GM21528 (cell line): ENCODE measurements around the gene ERLIN1.
"Not testable (repeated sequence)": the region's sequence is repeated elsewhere in the genome, so short reads cannot be mapped to it uniquely, and the experiment has no call there.

ENCODE experiments used
- ATAC-seq: cut with Tn5 transposase; IDR thresholded peaks from one replicate; pipeline ENCODE4 v1.9.1; 2021; ENCODE audit warnings: mild to moderate bottlenecking, moderate library complexity; ENCODE audit not compliant: unreplicated experiment, low FRiP score

Gene ERLIN1

DNA sequence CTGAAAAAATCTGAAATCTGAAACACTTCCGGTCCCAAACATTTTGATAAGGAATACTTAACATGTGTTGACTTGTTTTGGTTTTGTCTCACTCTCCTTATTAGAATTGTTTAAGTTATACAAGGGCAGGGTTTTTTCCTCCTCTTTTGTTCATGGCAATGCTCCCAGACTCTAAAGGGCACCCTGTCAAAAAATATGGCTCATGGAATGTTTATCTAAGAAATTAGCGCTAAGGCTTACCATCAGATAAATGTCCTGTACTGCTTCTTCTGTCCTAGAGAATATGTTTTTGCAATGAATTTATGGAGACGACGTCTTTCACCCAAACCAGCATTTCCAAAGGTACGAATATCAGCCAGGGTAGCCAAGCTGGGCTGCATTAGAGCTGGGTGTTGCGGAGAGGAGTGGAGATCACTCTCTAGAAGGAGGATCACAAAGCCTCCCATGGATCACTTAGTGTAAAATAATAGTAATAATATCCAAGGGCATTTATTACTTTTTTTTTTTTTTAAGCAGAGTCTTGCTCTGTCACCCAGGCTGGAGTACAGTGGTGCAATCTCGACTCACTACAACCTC is 46.8 kb downstream of the ERLIN1 start:
- no peak for ATAC-seq

DNA sequence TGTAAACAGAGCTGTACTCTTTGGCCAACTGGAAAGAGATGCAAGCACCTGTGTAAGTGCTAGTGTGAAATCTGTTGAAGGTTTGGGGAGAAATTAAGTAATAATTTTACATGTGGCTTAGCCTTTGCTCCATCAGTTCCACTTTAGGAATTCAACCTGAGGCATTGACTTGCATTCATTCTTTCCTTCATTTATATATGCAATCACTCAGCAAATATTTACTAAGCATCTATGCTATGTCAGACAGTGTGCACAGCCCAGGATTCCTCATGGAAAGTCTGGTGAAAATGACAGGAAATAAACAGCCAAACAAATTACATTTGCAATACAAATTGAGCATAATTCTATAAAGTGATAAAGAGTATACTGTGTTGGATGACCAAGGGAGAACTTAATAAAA is 50.3 kb downstream of the ERLIN1 start:
- no peak for ATAC-seq

DNA sequence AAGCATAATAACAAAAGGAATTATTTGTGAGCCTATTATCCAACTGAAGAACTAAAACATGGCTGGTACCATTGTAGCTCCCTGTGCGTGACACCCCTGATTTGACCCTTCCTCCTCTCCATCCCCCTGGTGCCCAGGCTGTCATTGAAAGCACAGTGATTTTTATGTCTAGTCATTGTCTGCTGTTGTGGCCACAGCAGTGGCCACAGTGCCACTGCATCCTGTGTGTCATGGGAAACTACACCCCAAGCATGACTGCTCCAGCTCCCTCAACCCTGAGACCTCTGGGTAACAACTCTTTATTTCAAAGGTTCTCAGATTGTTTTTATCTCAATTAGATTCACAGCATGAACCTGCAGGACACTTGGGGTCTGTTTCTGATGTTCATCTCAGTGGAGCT is 52.0 kb downstream of the ERLIN1 start:
- ATAC-seq: no peak

DNA sequence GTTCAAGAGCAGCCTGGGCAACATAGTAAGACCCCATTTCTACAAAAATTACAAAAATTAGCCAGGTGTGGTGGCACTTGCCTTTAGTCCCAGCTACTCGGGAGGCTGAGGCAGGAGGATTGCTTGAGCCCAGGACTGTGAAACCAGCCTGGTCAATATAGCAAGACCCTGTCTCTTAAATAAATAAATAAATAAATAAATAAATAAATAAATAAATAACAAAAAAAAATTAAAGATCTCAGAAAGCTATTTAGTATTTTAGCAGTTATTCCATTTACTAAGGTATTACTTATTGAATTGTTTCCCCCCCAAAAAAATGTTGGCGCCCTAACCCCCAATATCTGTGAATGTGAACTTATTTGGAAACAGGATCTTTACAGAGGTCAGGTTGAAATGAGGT is 53.4 kb downstream of the ERLIN1 start:
- ATAC-seq: no peak

DNA sequence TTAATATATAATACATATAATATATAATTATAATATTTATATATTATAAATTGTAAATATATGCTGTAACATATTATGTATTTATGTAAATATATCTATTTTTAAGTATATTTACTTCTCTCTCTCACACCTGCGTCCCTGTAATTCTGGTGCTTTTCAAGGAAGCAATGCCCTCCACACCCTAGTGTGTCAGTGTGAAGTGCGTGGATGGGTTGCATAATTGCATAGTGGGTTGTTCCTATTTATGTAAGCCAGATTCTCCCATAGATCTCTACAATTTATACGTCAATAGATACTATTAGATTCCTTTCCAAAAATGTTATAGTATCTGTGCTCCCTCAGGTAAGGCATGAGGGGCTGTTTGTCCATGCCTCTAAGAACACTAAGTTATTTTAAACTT is 54.3 kb downstream of the ERLIN1 start:
- no peak for ATAC-seq

DNA sequence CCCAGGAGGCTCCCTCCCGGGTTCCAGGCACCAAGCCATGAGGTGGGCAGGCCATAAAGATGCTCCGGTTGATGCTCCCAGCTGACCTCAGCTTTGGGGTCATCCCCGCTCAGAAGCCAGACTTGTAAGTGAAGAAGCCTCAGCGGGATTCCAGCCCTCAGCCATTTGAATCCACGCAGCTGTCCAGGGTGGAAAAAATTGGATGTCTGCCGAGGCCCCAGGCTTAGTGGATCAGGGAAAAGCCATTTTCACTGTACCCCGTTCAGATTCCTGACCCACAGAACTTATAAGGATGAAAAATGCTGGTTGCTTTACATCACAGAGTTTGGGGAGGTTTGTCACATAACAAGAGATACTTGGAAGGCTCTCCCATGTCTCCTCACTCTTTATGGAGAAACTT is 55.0 kb downstream of the ERLIN1 start:
- no peak for ATAC-seq

DNA sequence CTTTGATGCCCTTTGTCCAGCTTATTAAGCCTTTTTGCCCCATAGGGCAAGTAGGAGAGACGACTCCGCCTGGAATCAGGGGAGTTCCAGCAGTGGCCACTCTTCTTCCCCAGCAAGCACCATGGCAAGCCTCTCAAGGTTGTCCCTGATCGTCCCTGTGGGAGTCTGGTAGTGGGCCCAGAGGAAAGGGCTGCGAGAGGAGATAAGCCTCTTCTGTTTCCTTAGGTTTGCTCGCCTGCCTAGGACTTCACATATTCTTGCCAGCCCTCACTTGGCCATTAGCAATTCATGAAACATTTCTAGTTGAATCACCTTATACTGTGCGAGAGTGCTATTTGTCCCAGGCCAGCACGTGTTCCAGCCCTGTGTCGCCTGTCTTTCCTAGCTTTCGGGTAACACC is 56.4 kb downstream of the ERLIN1 start:
- ATAC-seq: no peak

DNA sequence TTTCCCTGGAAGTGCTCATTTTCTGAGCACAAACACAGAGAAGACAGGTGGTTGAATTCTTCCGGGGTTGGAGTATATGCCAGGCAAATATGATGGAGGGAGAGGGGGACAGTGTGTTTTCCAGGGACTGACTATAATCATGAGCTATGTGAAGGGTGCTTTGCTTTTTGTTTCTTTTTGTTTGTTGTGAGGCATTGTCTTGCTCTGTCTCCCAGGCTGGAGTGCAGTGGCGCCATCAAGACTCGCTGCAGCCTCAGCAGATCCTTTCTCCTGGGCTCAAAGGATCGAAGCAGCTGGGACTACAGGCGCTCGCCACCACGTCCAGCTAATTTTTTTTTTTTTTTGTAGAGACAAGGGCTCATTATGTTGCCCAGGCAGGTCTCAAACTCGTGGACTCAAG is 56.9 kb downstream of the ERLIN1 start:
- ATAC-seq: no peak

DNA sequence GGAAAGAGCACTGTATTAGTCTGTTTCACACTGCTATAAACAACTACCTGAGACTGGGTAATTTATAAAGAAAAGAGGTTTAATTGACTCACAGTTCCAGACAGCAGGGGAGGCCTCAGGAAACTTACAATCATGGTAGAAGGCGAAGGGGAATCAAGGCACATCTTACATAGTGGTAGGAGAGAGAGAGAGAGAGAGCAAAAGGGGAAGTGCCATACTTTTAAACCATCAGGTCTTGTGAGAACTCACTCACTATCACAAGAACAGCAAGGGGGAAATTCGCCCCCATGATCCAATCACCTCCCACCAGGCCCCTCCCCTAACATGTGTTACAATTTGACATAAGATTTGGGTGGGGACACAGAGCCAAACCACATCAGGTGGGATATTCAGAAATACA is 60.5 kb downstream of the ERLIN1 start:
- not testable (repeated sequence) for ATAC-seq

DNA sequence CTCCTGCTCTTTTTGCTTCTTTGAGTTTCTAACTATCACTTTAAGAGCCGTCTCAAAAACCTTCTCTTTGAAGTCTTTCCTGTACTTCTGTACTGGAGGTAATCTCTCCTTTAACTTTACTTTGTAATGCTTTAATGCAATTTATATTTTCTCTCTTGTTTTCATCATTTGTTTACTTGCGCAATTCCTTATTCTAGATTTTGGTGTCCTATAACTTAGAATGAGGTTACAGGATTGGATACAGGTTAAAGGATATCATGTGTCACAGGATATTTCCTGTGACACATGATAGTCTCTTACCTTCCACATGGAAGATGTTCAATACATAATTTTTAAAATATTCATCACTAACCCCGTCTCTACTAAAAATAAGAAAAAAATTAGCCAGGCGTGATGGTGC is 61.7 kb downstream of the ERLIN1 start:
- ATAC-seq: no peak

DNA sequence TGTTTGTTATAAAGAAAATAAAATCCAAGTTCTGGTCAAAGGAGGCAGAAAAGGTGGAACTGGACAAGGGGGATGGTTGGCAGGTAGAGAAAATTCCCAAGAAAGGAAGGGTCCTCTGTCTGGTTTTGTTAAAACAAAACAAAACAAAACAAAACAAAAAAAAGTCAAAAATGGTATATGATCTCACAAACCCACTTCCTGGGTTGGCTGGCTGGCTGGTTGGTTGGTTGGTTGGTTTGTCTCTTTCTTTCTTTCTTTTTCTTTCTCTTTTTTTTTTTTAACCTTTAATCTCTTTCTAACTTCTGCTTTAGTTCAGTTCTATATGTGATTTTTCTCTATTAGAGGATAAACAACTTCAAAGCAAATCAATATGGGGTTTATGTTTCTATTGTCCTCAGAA is 63.0 kb downstream of the ERLIN1 start:
- no peak for ATAC-seq

DNA sequence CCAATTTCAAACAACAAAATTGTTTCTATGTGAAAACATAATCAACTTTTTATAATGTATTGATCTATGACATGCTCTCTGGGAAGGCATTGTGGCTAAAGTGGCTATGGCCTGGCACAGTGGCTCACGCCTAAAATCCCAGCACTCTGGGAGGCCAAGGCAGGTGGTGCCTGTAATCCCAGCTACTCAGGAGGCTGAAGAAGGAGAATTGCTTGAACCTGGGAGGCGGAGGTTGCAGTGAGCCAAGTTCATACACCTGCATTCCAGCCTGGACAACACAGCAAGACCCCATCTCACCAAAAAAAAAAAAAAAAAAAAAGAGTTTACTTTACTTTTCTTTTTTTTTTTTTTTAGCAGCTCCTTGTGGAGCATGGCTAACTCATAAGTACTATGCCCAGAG is 65.3 kb downstream of the ERLIN1 start:
- ATAC-seq: no peak

DNA sequence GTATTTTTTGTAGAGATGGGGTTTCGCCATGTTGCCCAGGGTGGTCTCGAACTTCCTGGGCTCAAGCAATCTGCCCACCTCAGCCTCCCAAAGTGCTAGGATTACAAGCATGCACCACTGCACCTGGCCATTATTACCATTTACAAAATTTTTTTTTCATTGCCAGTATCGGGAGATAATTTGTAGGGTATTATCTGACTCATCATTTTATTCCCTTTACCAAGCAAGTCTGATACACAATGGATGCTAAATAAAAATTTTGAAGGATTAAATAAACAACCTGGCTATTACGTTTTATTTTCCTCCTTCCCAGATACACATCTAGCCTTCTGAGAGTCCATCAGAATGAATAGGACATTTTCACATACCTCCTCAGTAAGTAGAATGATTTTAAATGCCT is 66.1 kb downstream of the ERLIN1 start:
- no peak for ATAC-seq

DNA sequence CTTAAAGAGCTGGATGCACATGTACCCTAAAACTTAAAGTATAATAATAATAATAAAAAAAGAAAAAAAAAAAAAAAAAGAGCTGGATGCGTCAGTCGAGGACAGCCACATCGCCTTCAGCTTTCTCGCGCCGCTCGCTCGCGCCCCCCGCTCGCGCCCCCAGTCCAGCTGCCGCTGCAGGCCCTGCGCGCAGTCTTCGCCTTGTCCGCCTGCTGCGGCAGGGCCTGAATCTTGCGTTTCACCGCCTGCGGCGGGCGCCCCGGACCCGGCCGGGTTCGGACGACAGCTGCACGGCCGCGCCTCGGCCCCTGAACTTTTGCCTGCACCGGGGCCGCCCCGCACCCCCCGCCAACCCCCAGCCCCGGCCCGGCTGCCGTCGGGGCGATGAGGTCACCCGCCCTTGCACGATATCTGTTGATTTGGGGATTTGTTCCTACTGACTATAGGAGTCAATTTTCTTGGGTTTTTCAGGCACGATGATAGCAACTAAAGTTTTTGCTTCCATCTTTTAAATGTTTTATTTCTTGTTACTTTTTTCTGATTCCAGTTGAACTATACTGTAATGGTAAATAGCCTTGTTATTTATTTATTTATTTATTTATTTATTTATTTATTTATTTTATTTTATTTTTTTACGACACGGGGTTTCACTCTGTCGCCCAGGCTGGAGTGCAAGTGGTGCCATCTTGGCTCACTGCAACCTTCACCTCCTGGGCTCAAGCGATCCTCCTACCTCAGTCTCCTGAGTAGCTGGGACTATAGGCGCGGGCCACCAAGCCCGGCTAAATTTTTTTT is 70.7 kb downstream of the ERLIN1 start:
- ATAC-seq: no peak

DNA sequence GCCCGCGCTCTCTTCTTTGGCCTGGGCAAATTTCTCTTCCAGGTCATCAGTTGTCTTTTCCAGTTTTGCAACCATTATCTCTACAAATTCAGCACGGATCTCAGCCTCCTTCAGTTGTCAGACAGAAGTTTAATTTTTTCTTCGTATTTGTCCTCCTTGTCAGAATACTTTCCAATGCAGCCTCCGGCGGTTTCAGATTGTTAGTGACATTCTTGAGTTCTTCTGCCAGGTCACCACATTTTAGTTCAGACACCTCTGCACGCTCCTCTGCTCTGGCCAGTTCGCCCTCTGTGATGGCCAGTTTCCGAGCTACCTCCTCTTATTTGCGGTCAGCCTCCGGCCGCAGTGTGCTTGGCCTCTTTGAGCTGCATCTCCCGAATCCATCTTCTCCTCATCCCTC is 71.4 kb downstream of the ERLIN1 start:
- ATAC-seq: no peak

DNA sequence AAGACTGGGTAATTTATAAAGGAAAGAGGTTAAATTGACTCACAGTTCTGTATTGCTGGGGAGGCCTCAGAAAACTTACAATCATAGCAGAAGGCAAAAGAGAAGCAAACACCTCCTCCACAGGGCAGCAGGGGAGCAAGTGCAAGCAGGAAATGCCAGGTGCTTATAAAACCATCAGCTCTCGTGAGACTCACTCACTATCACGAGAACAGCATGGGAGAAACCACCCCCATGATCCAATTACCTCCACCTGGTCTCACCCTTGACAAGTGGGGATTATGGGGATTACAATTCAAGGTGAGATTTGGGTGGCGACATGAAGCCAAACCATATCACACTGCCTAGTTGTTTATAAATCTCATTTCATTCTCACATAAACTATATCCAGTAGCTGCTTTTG is 76.2 kb downstream of the ERLIN1 start:
- no peak for ATAC-seq

DNA sequence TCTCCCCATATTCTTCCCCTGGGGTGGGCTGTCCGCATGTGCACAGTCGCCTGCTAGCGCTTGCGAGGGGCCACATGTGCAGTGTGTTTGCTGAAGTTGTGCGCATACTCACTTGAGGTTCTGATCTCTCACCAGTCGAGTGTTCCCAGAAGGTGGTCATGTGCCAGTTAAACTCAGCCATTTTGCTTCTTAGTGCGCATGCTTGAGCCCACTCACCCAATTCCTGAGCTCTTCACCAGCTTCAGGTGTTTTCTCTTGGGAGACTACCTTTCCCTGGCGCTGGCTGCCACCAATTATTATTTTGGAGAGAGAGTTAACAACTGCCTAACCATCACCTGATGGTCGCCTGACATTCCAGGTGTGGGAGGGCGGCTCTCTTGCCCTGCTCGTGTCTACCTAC is 79.0 kb downstream of the ERLIN1 start:
- ATAC-seq: no peak

DNA sequence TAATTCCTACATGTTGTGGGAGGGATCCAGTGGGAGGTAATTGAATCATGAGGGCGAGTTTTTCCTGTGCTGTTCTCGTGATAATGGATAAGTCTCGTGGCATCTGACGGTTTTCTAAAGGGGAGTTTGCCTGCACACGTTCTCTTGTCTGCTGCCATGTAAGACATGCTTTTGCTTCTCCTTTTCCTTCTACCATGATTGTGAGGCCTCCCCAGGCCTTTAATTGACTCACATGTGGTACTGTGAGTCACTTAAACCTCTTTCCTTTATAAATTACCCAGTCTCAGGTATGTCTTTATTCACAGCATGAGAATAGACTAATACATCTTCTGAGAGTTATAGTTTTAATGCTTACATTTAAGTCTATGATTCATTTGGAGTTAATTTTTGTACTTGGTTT is 81.5 kb downstream of the ERLIN1 start:
- ATAC-seq: no peak

DNA sequence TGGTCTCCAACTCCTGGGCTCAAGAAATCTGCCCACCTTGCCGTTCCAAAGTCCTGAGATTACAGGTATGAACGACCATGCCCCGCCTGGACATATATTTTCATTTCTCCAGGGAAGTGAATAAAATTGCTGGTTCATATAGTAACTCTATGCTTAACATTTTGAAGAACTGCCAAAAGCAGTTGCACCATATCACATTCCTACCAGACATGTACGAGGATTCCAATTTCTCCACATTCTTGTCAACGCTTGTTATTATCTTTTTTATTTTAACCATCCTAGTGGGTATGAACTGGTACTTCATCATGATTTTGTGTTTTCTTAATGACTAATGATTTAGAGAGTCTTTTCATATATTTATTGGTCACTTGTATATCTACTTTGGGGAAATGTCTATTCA is 82.2 kb downstream of the ERLIN1 start:
- no peak for ATAC-seq

DNA sequence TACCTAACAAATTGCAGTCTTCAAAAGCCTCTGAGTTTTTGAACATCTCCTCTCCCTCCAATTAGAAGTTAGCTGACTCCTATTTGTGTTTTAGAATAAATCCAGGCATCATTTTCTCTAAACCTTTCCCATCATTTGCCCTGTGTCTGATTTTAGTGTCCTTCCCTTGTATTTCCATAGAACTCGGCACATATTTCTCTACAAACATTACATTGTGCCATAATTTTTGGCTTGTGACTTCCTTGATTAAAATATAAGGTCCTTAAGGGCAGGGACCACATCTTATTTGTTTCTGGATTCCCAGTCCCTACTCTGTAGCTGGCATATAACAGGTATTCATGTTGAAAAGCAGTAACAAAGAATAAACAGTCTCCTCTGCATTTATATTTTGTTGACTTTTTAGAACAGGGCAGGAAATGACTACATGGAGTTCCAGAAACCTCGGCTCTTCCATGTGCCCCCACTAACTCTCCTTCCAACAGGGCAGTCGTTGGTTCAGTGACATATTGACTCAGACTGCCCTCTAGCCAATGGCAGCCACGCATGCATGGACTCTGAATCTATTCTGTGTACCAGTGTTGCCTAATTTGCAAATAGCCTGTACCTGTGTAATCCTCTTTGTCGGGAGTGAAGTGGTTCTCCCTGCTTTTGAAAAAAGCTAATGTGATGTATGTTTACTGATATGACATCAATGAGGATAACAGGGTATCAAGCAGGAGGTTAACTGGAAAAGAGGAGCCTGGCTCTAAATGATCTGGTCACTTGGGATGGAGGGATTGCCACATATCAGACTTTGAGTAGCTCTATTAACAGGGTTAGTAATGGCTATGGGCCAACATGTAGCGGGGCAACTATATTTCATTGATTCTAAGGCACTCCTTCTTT is 84.4 kb downstream of the ERLIN1 start:
- no peak for ATAC-seq

DNA sequence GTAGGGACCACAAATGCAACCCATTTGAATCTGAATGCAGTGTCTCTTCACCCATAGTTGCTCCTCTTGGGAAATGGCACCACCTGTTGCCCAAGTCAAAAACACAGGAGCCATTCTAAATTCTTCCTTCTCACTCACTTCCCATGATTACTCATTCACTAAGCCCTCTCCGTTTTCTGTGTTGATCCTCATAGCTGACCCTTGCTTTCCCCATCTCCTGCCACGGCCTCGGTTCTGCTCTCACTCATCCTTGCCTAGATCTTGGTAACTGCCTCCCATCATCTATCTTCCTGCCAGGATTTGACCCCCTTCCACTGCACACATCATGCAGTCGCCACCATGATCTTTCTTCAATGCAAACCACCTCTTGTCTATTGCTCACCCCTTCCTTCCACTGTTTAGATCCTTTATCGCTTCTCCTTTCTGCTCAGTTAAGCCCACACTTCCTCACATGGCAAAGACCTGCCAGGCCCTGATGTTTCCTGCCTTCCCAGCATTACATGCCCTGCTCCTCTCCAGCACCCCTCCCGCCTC is 85.1 kb downstream of the ERLIN1 start:
- no peak for ATAC-seq
